Measurements from ENCODE around the gene PNPLA1.

The PNPLA1 gene

GRCh38 chr6:36283608-36284007, 13.7 kb downstream of the PNPLA1 start:
- no peak for DNase-seq (ENCODE audit: low read depth, low spot score)
- no peak overlapping the region for H3K27ac ChIP-seq

- no peak overlapping the region for H3K27ac ChIP-seq
- no peak for DNase-seq (ENCODE audit: low read depth, low spot score)
Measured at GRCh38 chr6:36284359-36284758, 14.5 kb downstream of the PNPLA1 start.

- H3K27ac ChIP-seq, result no peak overlapping the region
- DNase-seq (ENCODE audit: low read depth, low spot score), result no peak
Measured at GRCh38 chr6:36285187-36285671, 15.4 kb downstream of the PNPLA1 start.

DNA sequence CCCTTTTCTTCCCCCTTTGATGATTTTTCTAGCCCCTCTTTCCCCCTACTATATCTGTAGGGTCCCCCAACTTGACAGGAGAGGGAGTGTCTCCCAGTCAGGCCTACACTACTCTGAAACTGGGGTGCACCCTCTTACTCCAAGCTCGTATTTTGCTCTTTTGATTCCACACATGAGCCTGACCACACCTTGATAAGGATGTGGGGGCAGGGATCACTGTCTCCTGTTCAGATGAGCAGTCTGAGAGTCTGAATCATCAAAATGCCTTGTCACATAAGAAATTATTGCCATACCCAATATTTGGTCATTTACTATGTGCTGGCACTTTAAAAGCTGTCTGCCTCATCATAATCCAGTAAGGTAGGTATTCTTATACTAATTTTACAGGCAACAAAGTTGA, 15.9 kb downstream of the PNPLA1 start:
- H3K27ac ChIP-seq, result no peak overlapping the region

GRCh38 chr6:36286858-36287257, 17.0 kb downstream of the PNPLA1 start:
- no peak overlapping the region for H3K27ac ChIP-seq
- no peak for DNase-seq (ENCODE audit: low read depth, low spot score)

More for the DNA sequence above, 15.9 kb downstream of the PNPLA1 start:
- no peak for DNase-seq (ENCODE audit: low read depth, low spot score)

DNA sequence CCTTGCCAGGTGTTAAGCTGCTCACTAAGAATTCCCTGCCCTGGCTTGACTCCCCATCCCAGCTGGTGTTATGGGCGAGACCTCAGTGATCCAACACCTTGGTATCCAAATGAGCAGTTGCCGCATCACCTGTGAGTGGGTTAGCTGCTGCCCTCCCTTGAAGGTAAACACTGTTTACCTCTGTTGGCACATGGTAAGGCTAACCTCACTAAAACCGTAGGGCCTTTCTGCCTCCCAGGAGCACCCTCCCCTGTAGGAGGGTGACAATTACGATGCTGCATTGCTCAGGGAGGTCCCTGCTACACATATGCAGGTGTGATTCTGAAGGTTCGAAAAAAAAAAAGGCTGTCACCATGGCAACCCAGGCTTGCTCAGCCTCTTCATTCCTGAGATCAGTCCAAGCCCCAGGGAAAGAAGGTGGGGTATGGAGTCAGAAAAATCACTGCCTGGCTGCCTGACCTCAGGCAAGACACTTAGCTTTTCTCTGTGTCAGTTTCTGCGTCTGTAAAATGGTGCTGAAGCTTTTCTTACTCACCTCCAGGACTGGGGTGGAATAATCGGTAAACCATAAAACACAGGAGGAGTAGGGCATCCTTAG, 19.5 kb downstream of the PNPLA1 start:
- peak; percentile 45 for DNase-seq (ENCODE audit: low read depth, low spot score)

GRCh38 chr6:36290668-36291620, 21.1 kb downstream of the PNPLA1 start:
- DNase-seq (ENCODE audit: low read depth, low spot score), result no peak

More for the DNA sequence above, 19.5 kb downstream of the PNPLA1 start:
- peak overlapping the region; percentile 68 for H3K27ac ChIP-seq

DNA sequence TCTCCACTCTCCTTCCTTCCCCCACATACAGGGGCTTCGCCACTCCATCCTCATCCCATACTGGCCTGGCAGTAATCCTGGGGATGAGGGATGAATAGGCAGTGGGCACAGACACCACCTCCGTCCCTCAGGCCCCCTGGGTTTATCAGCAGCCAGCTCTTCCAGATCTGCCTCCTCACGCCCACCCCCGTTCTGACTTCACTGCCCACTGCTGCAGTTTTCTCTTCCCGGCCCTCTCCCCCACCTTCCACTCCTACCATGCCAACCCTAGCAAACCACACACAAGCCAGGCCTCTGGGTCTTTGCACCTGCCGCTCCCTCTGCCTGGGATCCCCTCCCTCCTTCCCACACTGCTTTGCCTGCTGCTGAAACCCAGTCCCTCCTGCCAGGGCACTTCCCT, 22.3 kb downstream of the PNPLA1 start:
- no peak overlapping the region for H3K27ac ChIP-seq
- DNase-seq (ENCODE audit: low read depth, low spot score), result no peak

More at GRCh38 chr6:36290668-36291620, 21.1 kb downstream of the PNPLA1 start:
- peak overlapping the region; percentile 68 for H3K27ac ChIP-seq

GRCh38 chr6:36296240-36296639, 26.4 kb downstream of the PNPLA1 start:
- DNase-seq (ENCODE audit: low read depth, low spot score), result no peak
- H3K27ac ChIP-seq, result peak overlapping the region; percentile 31

GRCh38 chr6:36297051-36297450, 27.2 kb downstream of the PNPLA1 start:
- DNase-seq (ENCODE audit: low read depth, low spot score), result no peak

GRCh38 chr6:36297511-36297910, 27.7 kb downstream of the PNPLA1 start:
- DNase-seq (ENCODE audit: low read depth, low spot score), result no peak

More at GRCh38 chr6:36297051-36297450, 27.2 kb downstream of the PNPLA1 start:
- no peak overlapping the region for H3K27ac ChIP-seq

DNA sequence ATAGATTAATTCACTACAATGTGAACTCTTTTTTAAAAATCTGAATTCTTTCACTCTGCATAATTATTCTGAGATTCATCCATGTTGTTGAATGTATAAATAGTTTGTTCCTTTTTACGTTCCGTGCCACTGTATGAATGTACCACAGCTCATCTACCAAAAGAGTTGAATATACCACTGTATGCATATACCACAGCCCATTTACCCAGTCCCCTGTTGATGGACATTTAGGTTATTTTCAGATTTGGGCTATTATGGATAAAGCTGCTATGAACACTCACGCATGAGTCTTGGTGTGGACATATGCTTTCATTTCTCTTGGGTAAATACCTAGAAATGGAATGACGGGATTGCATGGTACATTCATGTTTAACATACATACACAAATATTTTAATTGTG, 28.2 kb downstream of the PNPLA1 start:
- H3K27ac ChIP-seq, result no peak overlapping the region
- DNase-seq (ENCODE audit: low read depth, low spot score), result no peak

More at GRCh38 chr6:36297511-36297910, 27.7 kb downstream of the PNPLA1 start:
- no peak overlapping the region for H3K27ac ChIP-seq

DNA sequence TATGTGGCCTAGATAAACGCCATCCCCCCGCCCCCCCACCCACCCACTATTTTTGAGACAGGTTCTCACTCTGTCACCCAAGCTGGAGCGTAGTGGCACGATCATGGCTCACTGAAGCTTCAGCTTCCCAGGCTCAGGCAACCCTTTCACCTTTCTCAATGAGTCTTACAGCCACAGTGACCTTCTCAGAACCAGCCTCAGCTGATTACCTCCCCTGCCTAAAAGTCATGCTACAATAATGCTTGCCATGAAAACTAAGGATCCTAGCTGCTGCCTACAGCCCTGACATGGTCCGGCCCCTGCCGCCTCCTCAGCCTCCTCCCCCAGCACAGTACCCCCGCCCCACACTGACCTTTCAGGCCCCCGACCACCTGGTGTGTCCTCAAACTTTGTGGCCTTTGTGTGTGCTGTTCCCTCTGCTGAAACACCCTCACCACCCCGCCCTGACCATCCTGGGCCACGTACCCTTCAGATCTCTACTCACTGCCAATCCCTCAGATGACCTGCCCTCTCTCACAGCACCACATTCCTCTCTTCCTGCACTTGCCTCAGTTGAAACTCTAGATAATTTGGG, 31.3 kb downstream of the PNPLA1 start:
- no peak for DNase-seq (ENCODE audit: low read depth, low spot score)
- H3K27ac ChIP-seq, result no peak overlapping the region

DNA sequence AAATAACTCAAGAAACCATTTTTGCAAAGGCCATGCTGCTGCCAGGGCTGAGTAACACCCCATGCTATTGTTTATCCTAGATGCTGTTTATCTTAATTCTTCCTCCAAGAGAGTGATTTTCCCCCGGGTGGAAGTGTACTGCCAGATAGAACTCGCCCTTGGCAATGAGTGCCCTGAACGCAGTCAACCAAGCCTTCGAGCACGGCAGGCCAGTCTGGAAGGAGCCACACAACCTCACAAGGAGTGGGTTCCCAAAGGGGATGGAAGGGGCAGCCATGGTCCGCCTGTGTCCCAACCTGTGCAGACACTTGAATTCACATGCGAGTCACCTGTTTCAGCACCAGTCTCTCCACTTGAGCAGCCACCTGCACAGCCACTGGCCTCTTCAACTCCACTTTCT, 31.9 kb downstream of the PNPLA1 start:
- H3K27ac ChIP-seq, result no peak overlapping the region
- no peak for DNase-seq (ENCODE audit: low read depth, low spot score)

- DNase-seq (ENCODE audit: low read depth, low spot score), result peak; percentile 59
- H3K27ac ChIP-seq, result no peak overlapping the region
Measured at GRCh38 chr6:36302227-36302976, 32.5 kb downstream of the PNPLA1 start.

GRCh38 chr6:36305885-36306284, 36.0 kb downstream of the PNPLA1 start:
- no peak overlapping the region for H3K27ac ChIP-seq
- DNase-seq (ENCODE audit: low read depth, low spot score), result no peak

DNA sequence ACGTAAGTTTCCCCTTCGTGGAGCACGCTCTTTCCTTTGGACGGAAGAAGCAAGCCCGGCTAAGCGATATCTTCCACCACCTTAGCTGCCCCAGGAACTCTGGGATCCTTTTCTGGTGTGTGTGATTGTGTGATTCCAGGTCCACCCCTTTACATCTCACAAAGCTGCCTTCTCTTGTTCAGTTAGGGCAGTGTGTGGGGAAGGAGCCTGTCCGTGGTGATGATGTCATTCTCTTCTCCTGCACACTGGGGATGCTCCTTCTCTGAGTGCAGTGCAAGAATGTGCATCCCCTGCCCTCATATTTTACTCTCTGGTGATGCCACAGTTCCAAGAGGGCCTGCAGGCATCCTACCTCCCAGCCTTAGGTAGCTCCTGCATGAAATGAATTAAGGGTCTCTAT, 36.5 kb downstream of the PNPLA1 start:
- H3K27ac ChIP-seq, result no peak overlapping the region
- DNase-seq (ENCODE audit: low read depth, low spot score), result no peak

- no peak overlapping the region for H3K27ac ChIP-seq
- DNase-seq (ENCODE audit: low read depth, low spot score), result no peak
Measured at GRCh38 chr6:36308514-36308913, 38.7 kb downstream of the PNPLA1 start.

GRCh38 chr6:36309203-36309602, 39.3 kb downstream of the PNPLA1 start:
- no peak overlapping the region for H3K27ac ChIP-seq
- DNase-seq (ENCODE audit: low read depth, low spot score), result no peak

GRCh38 chr6:36309900-36310299, 40.0 kb downstream of the PNPLA1 start:
- no peak for DNase-seq (ENCODE audit: low read depth, low spot score)
- no peak overlapping the region for H3K27ac ChIP-seq

Data from epithelial cell of prostate (primary cell).